ENCODE measurements around the gene HOATZ.

HOATZ gene

DNA sequence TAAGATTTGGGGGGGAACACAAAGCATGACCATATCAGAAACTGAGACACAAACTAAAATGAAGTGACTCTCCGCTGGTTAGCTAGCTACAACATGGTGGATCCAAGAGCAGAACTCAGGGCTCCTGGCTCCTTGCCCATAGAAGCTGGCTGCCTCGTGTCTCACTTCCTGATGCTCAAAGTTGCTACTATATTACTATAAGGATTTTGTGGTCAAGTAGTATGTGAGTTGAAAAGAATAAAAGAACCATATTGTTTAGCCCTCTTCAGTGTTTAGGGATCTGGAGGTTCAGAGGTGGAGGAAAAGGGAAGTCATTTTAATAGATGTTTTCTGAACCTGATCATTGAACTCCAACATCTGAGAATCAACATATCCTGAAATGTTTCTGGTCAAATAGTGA, 70.8 kb downstream of the HOATZ start:
- no peak for DNase-seq

DNA sequence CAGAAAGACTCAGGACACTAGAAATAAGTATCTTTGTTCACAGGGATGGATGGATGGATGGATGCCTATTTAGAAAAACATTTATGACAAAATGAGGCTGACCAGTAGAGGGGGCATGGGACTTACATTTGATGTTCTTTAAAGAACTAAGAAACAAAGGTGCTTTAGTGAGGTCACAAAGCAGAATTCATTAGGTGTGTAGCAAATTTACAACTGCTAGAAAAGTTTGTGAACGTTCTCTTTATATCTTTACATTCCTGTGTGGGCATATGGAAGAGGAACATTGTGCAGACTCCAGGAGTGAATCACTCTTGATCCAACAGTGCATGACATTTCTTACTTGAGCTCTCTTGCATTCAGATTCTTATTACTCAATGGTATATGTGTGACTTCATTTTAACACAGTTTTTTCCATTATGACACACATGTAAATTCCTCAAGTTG, 71.8 kb downstream of the HOATZ start:
- DNase-seq, result no peak

Data from stimulated activated CD4-positive, alpha-beta T cell treated with anti-CD3 and anti-CD28 coated beads, Interleukin-12 subunit alpha, Interleukin-12 subunit beta, amount 100 ng/mL, for 4 hours (primary cell).